ENCODE data around the gene PIGN. TPM values are rescaled to one million over a fixed set of nuclear protein-coding genes. Genes with fewer than 3 reads are reported as not detected.

Gene PIGN
- total RNA-seq, 3 donors from 2014 or later = 33.1 to 67.2 (median 47.9) TPM

DNA sequence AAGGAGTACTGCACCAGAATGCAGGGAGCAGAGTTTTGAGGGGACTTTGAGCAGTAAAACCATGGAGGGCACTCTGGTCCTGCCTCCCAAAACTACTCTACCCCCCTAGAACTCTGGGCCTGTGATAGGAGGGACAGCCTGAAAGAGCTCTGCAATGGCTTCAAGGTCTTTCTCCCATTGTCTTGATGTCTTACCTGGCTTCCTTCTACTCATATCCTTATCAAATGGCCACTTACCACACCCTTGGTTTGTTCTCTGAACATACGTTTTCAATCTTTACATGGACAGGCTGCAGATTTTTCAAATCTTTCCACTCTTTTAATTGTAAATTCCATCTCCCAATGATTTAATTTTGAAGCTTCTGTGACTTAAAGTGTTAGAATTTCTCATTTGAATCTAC lies 27.9 kb upstream of the PIGN start:
- Histone ChIP-seq H3K36me3 (no peaks in the 10 kb centered on the region), H3K4me1 (no peaks in the 10 kb centered on the region), H3K4me3 (no peak overlapping the region), H3K9me3 (no peaks in the 10 kb centered on the region), H3K27me3 (no peaks in the 10 kb centered on the region), H3K27ac (no peak overlapping the region)
- no peak for TF ChIP-seq POLR2AphosphoS5 (IDR thresholded peaks at IDR 0.05)
- no peak for TF ChIP-seq CTCF (IDR thresholded peaks at IDR 0.05)
- no peak for TF ChIP-seq POLR2A (IDR thresholded peaks at IDR 0.05)
- intact Hi-C loops (cut with DNase I; ENCODE audit: low total_unique reads) = loop anchor here (5.0 kb wide), 1 partner anchor 82 kb away; no protein-coding TSS in a partner anchor
- no peak for DNase-seq (ENCODE audit: low spot score in 2 of 2)

DNA sequence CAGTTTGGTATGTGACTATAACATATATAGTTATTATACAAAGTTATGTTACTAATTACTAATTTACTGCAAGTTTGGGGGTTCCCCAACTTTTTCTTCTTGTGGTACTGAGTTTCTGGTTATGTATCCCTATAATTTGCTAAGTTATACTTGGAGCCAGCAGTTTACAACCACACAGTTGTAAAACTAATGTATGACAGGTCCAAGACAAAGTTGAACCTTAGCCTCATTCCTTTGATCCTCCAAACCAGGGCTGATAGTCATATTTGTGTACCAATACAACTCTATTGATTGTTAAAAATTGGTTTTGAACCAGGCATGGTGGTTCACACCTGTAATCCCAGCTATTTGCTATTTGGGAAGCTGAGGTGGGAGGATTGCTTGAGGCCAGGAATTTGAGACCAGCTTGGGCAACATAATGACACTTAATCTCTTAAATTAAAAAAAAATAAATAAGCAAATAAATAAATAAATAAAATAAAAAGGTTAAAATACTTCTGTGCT lies 24.5 kb upstream of the PIGN start:
- intact Hi-C loops (cut with DNase I; ENCODE audit: low total_unique reads) = no loop called here
- no peaks in the 10 kb centered on the region for H3K9me3 ChIP-seq

GRCh38 chr18:62210138-62210537 lies 23.3 kb upstream of the PIGN start:
- H3K27me3 ChIP-seq = no peaks in the 10 kb centered on the region
- no peak for TF ChIP-seq POLR2A (IDR thresholded peaks at IDR 0.05)
- TF ChIP-seq CTCF (IDR thresholded peaks at IDR 0.05) = no peak
- no peak for TF ChIP-seq POLR2AphosphoS5 (IDR thresholded peaks at IDR 0.05)
- no peaks in the 10 kb centered on the region for H3K4me1 ChIP-seq

More for the DNA sequence above, 24.5 kb upstream of the PIGN start:
- no peak overlapping the region for H3K4me3 ChIP-seq
- H3K27me3 ChIP-seq = no peaks in the 10 kb centered on the region
- DNase-seq (ENCODE audit: low spot score in 2 of 2) = no peak
- H3K27ac ChIP-seq = no peak overlapping the region
- no peak for TF ChIP-seq POLR2AphosphoS5 (IDR thresholded peaks at IDR 0.05)
- TF ChIP-seq POLR2A (IDR thresholded peaks at IDR 0.05) = no peak
- TF ChIP-seq CTCF (IDR thresholded peaks at IDR 0.05) = no peak
- no peaks in the 10 kb centered on the region for H3K4me1 ChIP-seq
- H3K36me3 ChIP-seq = no peaks in the 10 kb centered on the region

DNA sequence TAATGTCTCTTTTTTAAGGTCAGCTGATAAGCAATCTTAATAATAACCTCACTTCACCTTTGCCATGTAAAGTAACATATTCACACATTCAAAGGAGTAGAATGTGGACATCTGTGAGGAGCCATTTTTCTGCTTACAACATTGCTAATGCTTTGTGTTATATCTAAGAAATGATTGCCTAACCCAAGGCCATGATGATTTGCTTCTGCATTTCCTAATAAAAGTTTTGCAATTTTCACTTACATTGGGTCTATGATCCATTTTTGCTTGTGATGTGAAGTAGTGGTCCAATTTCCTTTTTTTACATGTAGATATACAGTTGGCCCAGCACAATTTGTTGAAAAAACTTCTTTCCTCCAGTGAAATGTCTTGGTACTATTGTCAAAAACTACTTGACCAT lies 22.2 kb upstream of the PIGN start:
- no peaks in the 10 kb centered on the region for H3K4me1 ChIP-seq
- TF ChIP-seq POLR2AphosphoS5 (IDR thresholded peaks at IDR 0.05) (no peak), POLR2A (IDR thresholded peaks at IDR 0.05) (no peak), CTCF (IDR thresholded peaks at IDR 0.05) (no peak)
- DNase-seq (ENCODE audit: low spot score in 2 of 2) = no peak
- H3K36me3 ChIP-seq = no peaks in the 10 kb centered on the region
- intact Hi-C loops (cut with DNase I; ENCODE audit: low total_unique reads) = no loop called here
- H3K27me3 ChIP-seq = no peaks in the 10 kb centered on the region
- no peaks in the 10 kb centered on the region for H3K9me3 ChIP-seq
- no peak overlapping the region for H3K27ac ChIP-seq
- no peak overlapping the region for H3K4me3 ChIP-seq

More at GRCh38 chr18:62210138-62210537, 23.3 kb upstream of the PIGN start:
- no peak for DNase-seq (ENCODE audit: low spot score in 2 of 2)
- Histone ChIP-seq H3K36me3 (no peaks in the 10 kb centered on the region), H3K27ac (no peak overlapping the region), H3K9me3 (no peaks in the 10 kb centered on the region), H3K4me3 (no peak overlapping the region)
- intact Hi-C loops (cut with DNase I; ENCODE audit: low total_unique reads) = no loop called here

GRCh38 chr18:62206593-62206992 lies 19.7 kb upstream of the PIGN start:
- intact Hi-C loops (cut with DNase I; ENCODE audit: low total_unique reads) = no loop called here
- Histone ChIP-seq H3K4me3 (no peak overlapping the region), H3K4me1 (no peaks in the 10 kb centered on the region)

More at GRCh38 chr18:62206593-62206992, 19.7 kb upstream of the PIGN start:
- H3K27me3 ChIP-seq = no peaks in the 10 kb centered on the region
- H3K27ac ChIP-seq = no peak overlapping the region
- no peaks in the 10 kb centered on the region for H3K9me3 ChIP-seq
- TF ChIP-seq POLR2AphosphoS5 (IDR thresholded peaks at IDR 0.05) (no peak), CTCF (IDR thresholded peaks at IDR 0.05) (no peak), POLR2A (IDR thresholded peaks at IDR 0.05) (no peak)
- DNase-seq (ENCODE audit: low spot score in 2 of 2) = no peak
- no peaks in the 10 kb centered on the region for H3K36me3 ChIP-seq

Data from breast epithelium (tissue), 4 donors.